Brain pericyte (primary cell): Measurements from ENCODE around the gene PRSS33.

Experiments
- DNase-seq: peaks from one replicate; pipeline ENCODE4 v3.0.0-alpha.2; 2012; ENCODE audit warnings: low read depth, low spot score

Gene PRSS33

GRCh38 chr16:2763173-2763572, 24.2 kb downstream of the PRSS33 start:
- no peak for DNase-seq

- DNase-seq = no peak
These were observed 24.6 kb downstream of the PRSS33 start for GRCh38 chr16:2762711-2763110.

GRCh38 chr16:2761886-2762583, 25.3 kb downstream of the PRSS33 start:
- DNase-seq = no peak

GRCh38 chr16:2761472-2761871, 25.9 kb downstream of the PRSS33 start:
- DNase-seq = no peak

- DNase-seq = no peak
These were observed 30.0 kb downstream of the PRSS33 start for GRCh38 chr16:2757344-2757743.

GRCh38 chr16:2756288-2757015, 30.9 kb downstream of the PRSS33 start:
- DNase-seq = no peak

- DNase-seq = no peak
These were observed 32.2 kb downstream of the PRSS33 start for GRCh38 chr16:2755158-2755557.

- DNase-seq = no peak
These were observed 33.7 kb downstream of the PRSS33 start for GRCh38 chr16:2753733-2754020.

GRCh38 chr16:2752850-2753732, 34.3 kb downstream of the PRSS33 start:
- no peak for DNase-seq

- DNase-seq = peak; percentile 95
These were observed 35.1 kb downstream of the PRSS33 start, which contains the start of gene SRRM2 for GRCh38 chr16:2752035-2752849. TSS of gene SRRM2 (plus strand) at chr16:2752638. CDS start at chr16:2756365, 3,727 bp downstream.

- no peak for DNase-seq
These were observed 35.8 kb downstream of the PRSS33 start for GRCh38 chr16:2751577-2752034.

- DNase-seq = no peak
These were observed 37.4 kb downstream of the PRSS33 start for GRCh38 chr16:2749936-2750335.

- no peak for DNase-seq
These were observed 37.9 kb downstream of the PRSS33 start for GRCh38 chr16:2749476-2749875.

GRCh38 chr16:2748757-2749455, 38.5 kb downstream of the PRSS33 start:
- no peak for DNase-seq

- DNase-seq = no peak
These were observed 41.4 kb downstream of the PRSS33 start for GRCh38 chr16:2745961-2746360.

- no peak for DNase-seq
These were observed 42.1 kb downstream of the PRSS33 start for GRCh38 chr16:2745116-2745890.

- DNase-seq = no peak
These were observed 42.6 kb downstream of the PRSS33 start for GRCh38 chr16:2744711-2745110.

GRCh38 chr16:2743007-2743810, 44.2 kb downstream of the PRSS33 start:
- no peak for DNase-seq

GRCh38 chr16:2742323-2743006, 44.9 kb downstream of the PRSS33 start:
- no peak for DNase-seq
